Measurements from ENCODE around the gene BICRA. TPM values are rescaled to one million over a fixed set of nuclear protein-coding genes. Genes with fewer than 3 reads are reported as not detected.

Gene BICRA
- total RNA-seq, 1 donor from 2014 or later: 4.2 TPM

DNA sequence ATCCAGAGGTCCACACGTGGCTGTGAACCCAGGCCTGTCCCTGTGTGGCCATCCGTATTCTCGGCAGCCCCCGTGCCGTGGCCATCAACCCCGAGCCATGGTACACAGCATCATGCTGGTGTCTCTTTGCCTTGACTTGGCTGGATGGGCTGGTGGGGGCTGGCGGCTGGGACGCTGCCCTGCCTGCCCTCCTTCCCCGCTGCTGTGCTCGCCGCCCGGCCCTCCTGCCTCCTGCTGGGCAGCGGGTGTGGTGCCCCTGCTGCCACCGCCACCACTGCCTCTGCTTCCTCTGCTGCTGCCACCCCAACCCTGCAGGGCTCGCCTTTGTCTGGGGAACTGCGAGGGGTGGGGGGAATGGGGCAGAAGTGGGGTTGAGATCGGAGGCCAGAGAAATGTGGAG, 84.6 kb downstream of the BICRA start:
- no peak for DNase-seq (ENCODE audit: low read depth, low spot score)

DNA sequence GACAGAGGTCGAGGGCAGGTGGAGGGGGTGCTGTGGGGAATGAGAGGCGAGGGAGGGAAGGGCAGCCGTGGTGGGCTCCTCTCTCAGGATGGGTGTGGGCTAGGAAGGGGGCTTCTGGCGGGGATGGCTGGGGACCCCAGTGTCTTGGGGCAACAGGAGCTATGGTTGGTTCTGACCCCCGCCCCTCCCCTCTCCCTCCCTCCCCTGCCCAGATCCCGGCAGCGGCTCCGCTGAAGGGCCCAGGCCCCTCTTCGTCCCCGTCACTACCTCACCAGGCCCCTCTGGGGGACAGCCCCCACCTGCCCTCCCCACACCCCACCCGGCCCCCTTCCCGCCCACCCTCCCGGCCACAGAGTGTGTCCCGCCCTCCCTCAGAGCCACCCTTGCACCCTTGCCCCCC, 85.0 kb downstream of the BICRA start:
- no peak for DNase-seq (ENCODE audit: low read depth, low spot score)

DNA sequence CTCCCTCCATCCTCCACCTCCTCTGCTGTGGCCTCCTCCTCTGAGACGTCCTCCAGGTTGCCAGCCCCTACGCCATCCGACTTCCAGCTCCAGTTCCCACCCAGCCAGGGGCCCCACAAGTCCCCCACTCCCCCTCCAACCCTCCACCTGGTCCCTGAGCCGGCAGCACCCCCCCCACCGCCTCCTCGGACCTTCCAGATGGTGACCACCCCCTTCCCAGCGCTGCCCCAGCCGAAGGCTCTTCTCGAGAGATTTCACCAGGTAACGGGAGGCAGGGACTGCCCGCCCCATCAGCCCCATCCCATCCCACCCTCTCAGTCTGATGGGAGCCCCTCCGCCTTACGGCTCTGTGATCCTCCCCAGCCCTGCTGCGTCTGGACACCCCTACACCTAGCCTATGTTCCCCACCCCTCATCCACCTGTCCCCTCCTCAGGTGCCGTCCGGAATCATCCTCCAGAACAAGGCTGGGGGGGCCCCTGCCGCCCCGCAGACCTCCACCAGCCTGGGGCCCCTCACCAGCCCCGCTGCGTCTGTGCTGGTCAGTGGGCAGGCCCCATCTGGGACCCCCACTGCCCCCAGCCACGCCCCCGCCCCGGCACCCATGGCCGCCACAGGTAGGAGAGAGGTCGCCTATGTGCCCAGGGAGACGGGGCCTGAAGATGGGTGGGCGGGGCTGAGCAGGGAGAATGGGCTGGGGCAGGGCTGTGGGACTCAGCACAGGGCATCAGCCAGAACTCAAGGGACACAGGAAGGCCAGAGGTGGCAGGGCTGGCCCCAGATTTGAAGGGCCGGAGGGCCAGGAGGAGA, 85.7 kb downstream of the BICRA start:
- DNase-seq (ENCODE audit: low read depth, low spot score): no peak

- DNase-seq (ENCODE audit: low read depth, low spot score): no peak
These were observed 86.8 kb downstream of the BICRA start for GRCh38 chr19:47695533-47696262.

- DNase-seq (ENCODE audit: low read depth, low spot score): no peak
These were observed 87.7 kb downstream of the BICRA start for GRCh38 chr19:47696635-47697034.

DNA sequence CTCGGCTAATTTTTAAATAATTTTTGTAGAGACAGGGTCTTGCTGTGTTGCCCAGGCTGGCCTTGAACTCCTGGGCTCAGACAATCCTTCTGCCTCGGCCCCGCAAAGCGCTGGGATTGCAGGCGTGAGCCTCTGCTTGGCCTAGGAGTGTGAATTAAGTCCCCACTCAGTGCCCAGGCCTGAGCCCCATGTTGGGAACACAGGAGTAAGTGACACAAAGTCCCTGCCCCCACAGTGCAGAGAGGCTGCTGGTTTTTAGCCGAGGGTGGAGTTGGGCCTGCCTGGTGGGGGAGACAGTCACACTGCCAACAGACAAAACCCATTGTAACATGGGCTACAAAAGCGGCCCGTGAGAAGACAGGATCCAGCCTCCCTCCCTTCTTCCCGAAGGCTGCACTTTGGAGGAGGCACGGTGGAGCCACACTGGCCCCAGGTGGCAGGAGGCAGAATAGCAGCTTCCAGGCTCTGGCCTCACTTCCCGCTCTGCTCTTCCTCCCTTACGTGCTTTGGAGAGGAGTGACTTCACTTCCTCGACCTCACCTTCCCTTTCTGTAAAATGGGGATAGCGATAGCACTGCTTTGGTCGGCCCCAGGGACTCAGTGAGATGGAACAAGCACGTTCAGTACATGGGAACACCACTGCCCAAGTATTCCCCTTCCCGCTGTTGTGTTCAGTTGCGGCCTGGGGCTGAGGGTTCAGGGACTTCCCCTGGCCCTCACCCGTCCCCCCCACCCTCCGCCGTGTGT, 89.1 kb downstream of the BICRA start:
- peak; percentile 48 for DNase-seq (ENCODE audit: low read depth, low spot score)

- DNase-seq (ENCODE audit: low read depth, low spot score): no peak
These were observed 89.9 kb downstream of the BICRA start for GRCh38 chr19:47698631-47699359.

GRCh38 chr19:47699360-47699917, 90.5 kb downstream of the BICRA start:
- no peak for DNase-seq (ENCODE audit: low read depth, low spot score)

- DNase-seq (ENCODE audit: low read depth, low spot score): no peak
These were observed 92.2 kb downstream of the BICRA start for GRCh38 chr19:47700934-47701716.

GRCh38 chr19:47701717-47702552, 93.0 kb downstream of the BICRA start:
- no peak for DNase-seq (ENCODE audit: low read depth, low spot score)

DNA sequence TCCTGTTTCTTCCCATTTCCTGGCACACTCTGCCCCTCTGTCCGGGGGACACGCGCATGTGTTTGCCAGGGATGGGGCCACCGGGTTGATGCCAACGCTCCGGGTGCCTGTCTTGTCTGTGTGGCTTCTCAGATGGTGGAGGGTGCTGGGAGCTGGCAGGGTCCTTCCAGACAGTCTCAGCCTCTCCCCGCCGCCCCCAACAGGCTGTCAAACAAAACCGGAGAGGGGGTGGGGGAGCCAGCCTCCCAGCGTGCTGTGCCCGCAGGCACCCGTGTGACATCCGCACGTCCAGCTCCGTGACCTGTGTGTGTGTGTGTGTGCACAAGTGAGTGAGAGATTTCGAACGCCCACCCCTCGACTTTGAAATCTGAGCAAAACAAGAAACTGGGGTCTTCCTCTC, 93.7 kb downstream of the BICRA start:
- DNase-seq (ENCODE audit: low read depth, low spot score): no peak

DNA sequence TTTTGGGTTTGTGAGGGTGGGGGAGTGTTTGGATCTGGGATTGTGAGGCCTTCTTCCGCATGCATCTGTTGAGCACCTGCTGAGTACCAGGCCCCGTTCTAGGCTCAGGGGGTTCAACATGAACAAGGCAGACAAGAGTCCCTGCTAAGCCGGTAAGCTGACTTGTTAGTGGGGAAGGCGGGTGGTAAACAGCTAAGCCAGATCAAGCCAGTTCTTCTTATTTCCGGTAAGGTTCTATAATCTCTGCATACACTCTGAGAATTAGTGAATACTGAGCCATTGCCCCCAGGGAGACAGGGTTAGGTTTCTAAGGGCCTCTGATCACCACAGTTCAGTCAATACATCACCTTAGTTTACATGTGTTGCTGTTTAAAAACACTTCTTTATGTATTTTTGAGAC, 94.4 kb downstream of the BICRA start:
- no peak for DNase-seq (ENCODE audit: low read depth, low spot score)

DNA sequence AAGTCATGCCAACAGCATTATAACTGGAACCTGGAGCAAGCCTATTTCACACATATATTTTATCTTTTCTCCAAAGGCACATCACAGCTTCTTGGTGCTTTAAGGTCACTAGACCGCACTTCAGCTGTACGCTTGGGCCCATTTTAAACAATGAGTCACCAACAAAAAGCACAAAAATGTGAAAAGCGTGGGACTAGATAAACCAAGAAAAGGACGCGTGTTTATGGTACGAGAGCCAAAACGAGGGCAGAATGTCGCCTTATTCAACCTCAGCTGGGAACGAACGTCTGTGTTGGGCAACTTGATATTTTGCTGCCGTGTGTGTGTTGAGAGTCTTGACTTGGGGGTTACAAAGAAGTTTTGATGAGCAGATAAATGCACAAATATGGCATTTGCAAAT, 95.1 kb downstream of the BICRA start:
- no peak for DNase-seq (ENCODE audit: low read depth, low spot score)

DNA sequence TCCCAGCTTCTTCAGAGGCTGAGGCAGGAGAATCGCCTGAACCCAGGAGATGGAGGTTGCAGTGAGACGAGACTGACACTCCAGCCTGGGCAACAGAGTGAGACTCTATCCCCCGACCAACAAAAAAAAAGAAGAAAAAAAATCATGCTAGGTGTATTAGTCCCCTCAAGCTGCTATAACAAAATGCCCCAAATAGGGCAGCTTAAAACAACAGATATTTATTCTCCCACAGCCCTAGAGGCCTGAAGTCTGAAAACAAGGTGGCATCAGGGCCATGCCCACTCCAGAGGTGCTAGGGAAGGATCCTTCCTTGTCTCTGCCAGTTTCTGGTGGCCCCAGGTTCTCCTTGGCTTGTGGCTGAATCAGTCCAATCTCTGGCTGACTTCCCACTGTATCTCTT, 95.7 kb downstream of the BICRA start:
- no peak for DNase-seq (ENCODE audit: low read depth, low spot score)

DNA sequence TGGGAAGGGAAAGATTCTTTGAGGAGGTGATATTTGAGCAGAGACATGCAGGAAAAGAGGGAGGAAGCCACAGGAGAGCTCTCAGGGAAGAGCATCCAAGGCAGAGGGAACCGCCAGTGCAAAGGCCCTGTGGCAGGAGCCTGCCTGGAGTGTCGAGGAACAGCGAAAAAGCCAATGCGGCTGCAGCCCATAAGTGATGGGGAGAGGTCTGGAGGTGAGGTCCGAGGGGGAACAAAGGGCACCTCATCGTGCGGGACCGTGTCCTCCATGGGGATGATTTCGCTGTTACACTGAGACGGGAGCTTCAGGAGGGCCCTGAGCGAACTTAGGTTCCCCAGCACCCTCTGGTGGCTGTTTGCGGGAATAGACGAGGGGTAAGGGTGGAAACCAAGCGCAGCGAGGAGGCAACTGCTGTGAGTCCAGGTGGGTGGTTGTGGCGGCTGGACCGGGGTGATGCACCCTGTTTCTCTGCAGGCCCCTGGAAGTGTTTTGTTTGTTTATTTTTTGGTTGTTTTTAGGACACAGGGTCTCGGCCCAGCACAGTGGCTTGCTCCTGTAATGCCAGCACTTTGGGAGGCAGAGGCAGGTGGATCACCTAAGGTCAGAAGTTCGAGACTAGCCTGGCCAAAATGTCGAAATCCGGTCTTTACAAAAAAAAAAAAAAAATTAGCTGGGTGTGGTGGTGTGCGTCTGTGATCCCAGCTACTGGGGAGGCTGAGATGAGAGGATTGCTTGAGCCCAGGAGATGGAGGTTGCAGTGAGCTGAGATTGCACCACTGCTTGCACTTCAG, 98.4 kb downstream of the BICRA start:
- peak; percentile 35 for DNase-seq (ENCODE audit: low read depth, low spot score)

DNA sequence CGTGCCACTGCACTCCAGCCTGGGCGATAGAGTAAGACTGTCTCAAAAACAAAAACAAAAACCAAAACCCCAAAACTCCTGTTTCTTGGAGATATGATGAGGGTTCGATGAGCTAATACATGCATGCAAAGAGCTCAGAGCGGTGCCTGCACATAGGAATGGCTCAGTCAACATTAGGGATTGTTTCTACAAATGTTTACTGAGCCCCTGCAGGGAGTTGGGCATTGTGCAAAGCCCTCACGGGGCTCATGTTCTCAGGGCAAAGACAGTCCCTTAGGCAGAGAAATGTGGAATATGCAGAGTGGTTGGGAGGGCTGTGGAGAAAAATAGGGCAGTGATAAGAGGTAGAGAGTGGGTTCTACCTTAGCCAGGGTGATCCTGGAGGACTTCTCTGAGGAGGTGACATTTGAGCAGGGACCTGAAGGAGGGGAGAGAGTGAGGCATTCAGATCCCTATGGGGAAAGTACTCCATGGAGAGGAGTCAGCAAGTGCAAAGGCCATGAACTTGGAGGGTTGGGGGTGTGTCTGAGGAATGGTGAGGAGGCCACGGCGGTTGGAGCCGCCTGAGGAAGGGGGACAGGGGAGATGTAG, 102.8 kb downstream of the BICRA start:
- no peak for DNase-seq (ENCODE audit: low read depth, low spot score)

DNA sequence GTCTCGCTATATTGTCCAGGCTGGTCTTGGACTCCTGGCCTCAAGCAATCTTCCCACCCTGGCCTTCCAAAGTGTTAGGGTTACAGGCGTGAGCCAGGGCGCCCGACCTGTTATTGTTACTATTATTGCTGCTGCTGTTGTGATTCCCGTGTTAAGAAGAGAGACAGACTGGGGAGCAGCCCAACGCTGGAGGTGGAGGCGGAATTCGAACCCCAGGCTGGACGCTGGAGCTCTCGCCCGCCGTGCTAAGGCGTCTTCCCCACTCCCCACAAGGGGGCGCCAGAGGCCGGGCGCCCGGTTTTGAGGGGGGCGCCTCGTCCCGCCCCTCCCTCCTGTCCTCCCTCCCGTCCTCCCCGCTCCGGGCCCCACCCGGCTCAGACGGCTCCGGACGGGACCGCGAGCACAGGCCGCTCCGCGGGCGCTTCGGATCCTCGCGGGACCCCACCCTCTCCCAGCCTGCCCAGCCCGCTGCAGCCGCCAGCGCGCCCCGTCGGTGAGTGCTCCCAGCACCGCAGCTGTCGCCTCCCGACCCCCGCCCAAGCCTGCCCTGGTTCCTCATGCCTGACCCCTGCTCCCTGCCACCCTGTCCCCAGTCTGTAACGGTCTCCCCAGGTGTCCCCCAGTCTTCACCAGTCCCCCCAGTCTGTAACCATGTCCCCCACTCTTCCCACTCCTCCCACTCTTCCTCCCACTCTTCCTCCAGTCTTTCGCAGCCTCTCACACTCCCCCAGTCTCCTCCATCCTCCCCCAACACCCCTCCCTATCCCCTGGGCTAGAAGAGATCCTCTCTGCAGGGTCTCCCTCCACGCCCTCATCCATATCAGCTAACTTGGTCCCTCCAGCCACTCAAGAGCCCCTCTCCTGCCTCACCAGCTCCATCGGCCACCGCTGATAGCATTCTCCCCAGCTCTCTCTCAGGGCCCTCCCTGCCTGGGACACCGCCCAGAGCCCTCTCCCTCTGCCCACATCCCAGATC, 104.4 kb downstream of the BICRA start, which contains the start of gene EHD2:
EHD2 (plus strand) TSS at position 377 of the 976 bp plus-strand sequence. CDS start 3,191 bp downstream, outside the sequence.
- DNase-seq (ENCODE audit: low read depth, low spot score): no peak
